Measurements from ENCODE around the gene MTLN.

Gene MTLN

GRCh38 chr2:110166266-110166665, 46.1 kb downstream of the MTLN start:
- Mint-ChIP-seq H3K4me1 (no peaks in the 10 kb centered on the region), H3K9me3 (no peaks in the 10 kb centered on the region), H3K4me3 (no peak overlapping the region), H3K27me3 (ENCODE audit: low read depth, poor library complexity) (peaks cover 3% of the 10 kb centered on the region), H3K27ac (no peak overlapping the region), H3K36me3 (ENCODE audit: low read depth) (no peaks in the 10 kb centered on the region)
- no peak for DNase-seq
- no peak for TF ChIP-seq CTCF (IDR thresholded peaks at IDR 0.05)
